Panc1 (cell line): ENCODE measurements around the gene CENPP. TPM values are rescaled to one million over a fixed set of nuclear protein-coding genes. Genes with fewer than 3 reads are reported as not detected.

ENCODE experiments used
- ATAC-seq: fragments of 200-7000 bp; cut with Tn5 transposase; 2 replicates; pipeline ENCODE4 v1.9.1; 2020; ENCODE audit warnings: mild to moderate bottlenecking, moderate library complexity
- BruUV-seq: library from RNA; stranded (reverse); fragments of 400-500 nt; replicated peaks from 2 replicates; lab custom pipeline; 2021; lab: Mats Ljungman, UMichigan
- CTCF ChIA-PET: fragments of 300-600 bp; sonication (Branson Sonifier 250); formaldehyde crosslinking; loops from one replicate; lab custom pipeline; 2022; ENCODE audit warnings: antibody characterized with exemption; lab: Charles Lee
- POLR2A ChIA-PET: fragments of 300-600 bp; sonication (Branson Sonifier 250); formaldehyde crosslinking; loops from one replicate; lab custom pipeline; 2022; ENCODE audit warnings: antibody characterized with exemption; lab: Charles Lee
- DNase-seq: peaks from one replicate; pipeline ENCODE4 v3.0.0-alpha.2; 2010; ENCODE audit warnings: low read depth, low spot score
- H3K27ac ChIP-seq: 2 replicates; pipeline ENCODE4 v1.5.1; 2011; ENCODE audit warnings: mild to moderate bottlenecking, low read length, inconsistent platforms
- H3K27me3 ChIP-seq: fragments of 200-500 bp; sonication (Bioruptor generic); 2 replicates; pipeline ENCODE4 v1.6.0; 2014; ENCODE audit warnings: low read length, inconsistent platforms; ENCODE audit not compliant: control insufficient read depth, insufficient read depth
- H3K36me3 ChIP-seq: fragments of 200-500 bp; sonication (Bioruptor generic); 2 replicates; pipeline ENCODE4 v1.5.1; 2014; ENCODE audit warnings: inconsistent platforms, mild to moderate bottlenecking, low read length, moderate library complexity; ENCODE audit not compliant: control insufficient read depth, insufficient read depth
- H3K4me1 ChIP-seq: 2 replicates; pipeline ENCODE4 v1.5.1; 2011; ENCODE audit warnings: inconsistent platforms, mild to moderate bottlenecking, low read length, moderate library complexity; ENCODE audit not compliant: control insufficient read depth, insufficient read depth
- H3K4me3 ChIP-seq, 2 experiments: 2 replicates each; pipeline ENCODE4 v1.5.1; 2011 to 2012; ENCODE audit warnings: low read depth in 2 of 2, low read length in 2 of 2, mild to moderate bottlenecking in 2 of 2, inconsistent platforms in 1 of 2, moderate library complexity in 1 of 2
- H3K9me3 ChIP-seq: fragments of 200-500 bp; sonication (Bioruptor generic); 2 replicates; pipeline ENCODE4 v1.5.1; 2014; ENCODE audit warnings: low read depth, mild to moderate bottlenecking, inconsistent platforms, low read length, moderate library complexity; ENCODE audit not compliant: control insufficient read depth, insufficient read depth
- POLR2AphosphoS5 ChIP-seq: IDR thresholded peaks from 2 replicates; pipeline ENCODE4 v1.6.1; 2012; ENCODE audit warnings: mild to moderate bottlenecking, low read depth, low read length, moderate library complexity
- REST ChIP-seq, 2 experiments: IDR thresholded peaks; 2 replicates each; pipeline ENCODE4 v1.6.1; 2011 to 2012; ENCODE audit warnings: low read depth in 2 of 2, control low read depth in 1 of 2, low read length in 1 of 2, mild to moderate bottlenecking in 1 of 2, moderate library complexity in 1 of 2; ENCODE audit not compliant: insufficient read depth in 1 of 2
- SIN3A ChIP-seq: IDR thresholded peaks from 2 replicates; pipeline ENCODE4 v1.6.1; 2012; ENCODE audit warnings: low read depth, mild to moderate bottlenecking, low read length, moderate library complexity, borderline replicate concordance; ENCODE audit not compliant: insufficient read depth
- TCF7L2 ChIP-seq: IDR thresholded peaks from 2 replicates; pipeline ENCODE4 v1.6.1; 2011; ENCODE audit warnings: mild to moderate bottlenecking, low read depth, low read length, inconsistent platforms
- in situ Hi-C: cut with HindIII; loops from 2 replicates; pipeline ENCODE4 v1.10.0; 2016; ENCODE audit warnings: low sequenced_read_pairs, low pct_unique_long_range_greater_than_20kb
- intact Hi-C: fragments of 100-400 bp; cut with micrococcal nuclease; formaldehyde crosslinking; loops from one replicate; pipeline ENCODE4 v1.10.0; 2022; ENCODE audit not compliant: unreplicated experiment
- total RNA-seq: library from RNA; stranded (reverse); gene quantifications from one replicate; pipeline ENCODE4 v1.2.1, GENCODE V29; 2021; ENCODE audit not compliant: unreplicated experiment
- TF ChIP-seq, protein P1 (sequence below): fragments of 450-650 bp; IDR thresholded peaks from 2 replicates; pipeline ENCODE4 v1.5.1; 2017; ENCODE audit warnings: mild to moderate bottlenecking

The CENPP gene
- total RNA-seq, 1 experiment from 2014 or later, result 6.7 TPM

GRCh38 chr9:92615790-92616189 lies 290.0 kb downstream of the CENPP start:
- DNase-seq (no peak), ATAC-seq (no peak)
- H3K36me3 ChIP-seq, result peaks cover 3% of the 10 kb centered on the region; the same call in 1 of the 2 replicates
- TF ChIP-seq, protein P1, sequence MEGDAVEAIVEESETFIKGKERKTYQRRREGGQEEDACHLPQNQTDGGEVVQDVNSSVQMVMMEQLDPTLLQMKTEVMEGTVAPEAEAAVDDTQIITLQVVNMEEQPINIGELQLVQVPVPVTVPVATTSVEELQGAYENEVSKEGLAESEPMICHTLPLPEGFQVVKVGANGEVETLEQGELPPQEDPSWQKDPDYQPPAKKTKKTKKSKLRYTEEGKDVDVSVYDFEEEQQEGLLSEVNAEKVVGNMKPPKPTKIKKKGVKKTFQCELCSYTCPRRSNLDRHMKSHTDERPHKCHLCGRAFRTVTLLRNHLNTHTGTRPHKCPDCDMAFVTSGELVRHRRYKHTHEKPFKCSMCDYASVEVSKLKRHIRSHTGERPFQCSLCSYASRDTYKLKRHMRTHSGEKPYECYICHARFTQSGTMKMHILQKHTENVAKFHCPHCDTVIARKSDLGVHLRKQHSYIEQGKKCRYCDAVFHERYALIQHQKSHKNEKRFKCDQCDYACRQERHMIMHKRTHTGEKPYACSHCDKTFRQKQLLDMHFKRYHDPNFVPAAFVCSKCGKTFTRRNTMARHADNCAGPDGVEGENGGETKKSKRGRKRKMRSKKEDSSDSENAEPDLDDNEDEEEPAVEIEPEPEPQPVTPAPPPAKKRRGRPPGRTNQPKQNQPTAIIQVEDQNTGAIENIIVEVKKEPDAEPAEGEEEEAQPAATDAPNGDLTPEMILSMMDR, result no peak
- TF ChIP-seq POLR2AphosphoS5 (no peak), TCF7L2 (no peak), SIN3A (no peak), REST (IDR thresholded peaks at IDR 0.05; ENCODE audit: insufficient read depth in 1 of 2, low read depth in 2 of 2, low read length in 1 of 2) (no peak)
- CTCF ChIA-PET, result no interaction called here
- H3K27ac ChIP-seq, result no peak overlapping the region
- intact Hi-C loops (no loop called here), in situ Hi-C loops (no loop called here)
- no peak overlapping the region for H3K4me3 ChIP-seq
- POLR2A ChIA-PET, result no interaction called here
- BruUV-seq, result no TSS peak
- H3K27me3 ChIP-seq, result no peaks in the 10 kb centered on the region
- no peaks in the 10 kb centered on the region for H3K9me3 ChIP-seq
- no peaks in the 10 kb centered on the region for H3K4me1 ChIP-seq

GRCh38 chr9:92616199-92616641 lies 290.5 kb downstream of the CENPP start:
- no peak overlapping the region for H3K27ac ChIP-seq
- ATAC-seq (no peak), DNase-seq (no peak)
- H3K36me3 ChIP-seq, result peaks cover 3% of the 10 kb centered on the region; the same call in 1 of the 2 replicates
- TF ChIP-seq TCF7L2 (no peak), SIN3A (no peak), REST (IDR thresholded peaks at IDR 0.05; ENCODE audit: insufficient read depth in 1 of 2, low read depth in 2 of 2, low read length in 1 of 2) (no peak), POLR2AphosphoS5 (no peak)
- TF ChIP-seq, protein P1, result no peak
- H3K4me3 ChIP-seq, result no peak overlapping the region
- in situ Hi-C loops (no loop called here), intact Hi-C loops (no loop called here)
- H3K9me3 ChIP-seq, result no peaks in the 10 kb centered on the region
- BruUV-seq, result no TSS peak
- no peaks in the 10 kb centered on the region for H3K27me3 ChIP-seq
- ChIA-PET POLR2A (no interaction called here), CTCF (no interaction called here)
- H3K4me1 ChIP-seq, result no peaks in the 10 kb centered on the region
